Heart left ventricle (tissue), 16 donors: ENCODE results near the gene CCP110. TPM values are rescaled to one million over a fixed set of nuclear protein-coding genes. Genes with fewer than 3 reads are reported as not detected.
A peak's percentile ranks its signal among the peaks of the same experiment; 100 is the strongest.

Experiments used
- ATAC-seq, 4 donors: fragments of 200-7000 bp; cut with Tn5 transposase; one replicate each; pipeline ENCODE4 v1.9.1; 2020 to 2022; ENCODE audit warnings: moderate library complexity in 4 of 4, mild to moderate bottlenecking in 3 of 4, moderate number of reproducible peaks in 1 of 4
- DNase-seq, 5 donors: peaks; one replicate each; pipeline ENCODE4 v3.0.0-alpha.2; 2020
- H3K27ac ChIP-seq, 12 donors: fragments of 200-600 bp; sonication (generic) in 4 of 12; one replicate each; pipeline versions ENCODE4 v1.5.0 to v1.8.0; 2016 to 2022; ENCODE audit warnings: mild to moderate bottlenecking in 2 of 12
- H3K27me3 ChIP-seq, 9 donors: fragments of 200-600 bp; sonication (generic) in 2 of 9; one replicate each; pipeline versions ENCODE4 v1.5.1 to v1.8.0; 2016 to 2022; ENCODE audit warnings: mild to moderate bottlenecking in 3 of 9
- H3K36me3 ChIP-seq, 9 donors: fragments of 200-600 bp; sonication (generic) in 2 of 9; one replicate each; pipeline versions ENCODE4 v1.5.0 to v1.8.0; 2018 to 2022; ENCODE audit warnings: mild to moderate bottlenecking in 2 of 9
- H3K4me1 ChIP-seq, 12 donors: fragments of 200-600 bp; sonication (generic) in 4 of 12; one replicate each; pipeline versions ENCODE4 v1.5.0 to v1.8.0; 2016 to 2022; ENCODE audit warnings: mild to moderate bottlenecking in 3 of 12
- H3K4me3 ChIP-seq, 12 donors: fragments of 200-600 bp; sonication (generic) in 4 of 12; one replicate each; pipeline versions ENCODE4 v1.5.0 to v1.8.0; 2017 to 2022; ENCODE audit warnings: mild to moderate bottlenecking in 9 of 12, moderate library complexity in 4 of 12
- H3K9me3 ChIP-seq, 12 donors: fragments of 200-600 bp; sonication (generic) in 4 of 12; one replicate each; pipeline versions ENCODE4 v1.5.0 to v1.8.0; 2016 to 2022; ENCODE audit warnings: mild to moderate bottlenecking in 1 of 12
- POLR2A ChIP-seq, 2 donors: fragments of 450-650 bp; IDR thresholded peaks; one replicate each; pipeline ENCODE4 v1.6.1; 2017; ENCODE audit warnings: antibody characterized with exemption in 2 of 2, mild to moderate bottlenecking in 2 of 2, moderate library complexity in 2 of 2
- WGBS, 4 donors: extraction: QIAGEN DNeasy Blood & Tissue Kit in 2 of 4; methylation state at CpG; one replicate each; pipeline versions ENCODE4 v1.1.5 to v1.1.7; 2013 to 2018; 5-methylcytosine and 5-hydroxymethylcytosine counted together
- intact Hi-C, 10 donors: fragments of 100-400 bp; cut with DNase I; formaldehyde crosslinking; loops; one replicate each; pipeline versions ENCODE4 v1.11.1 to v1.14.2; 2022
- polyA plus RNA-seq, 2 donors: library from polyadenylated mRNA; stranded (reverse); fragments of 200-250 nt; gene quantifications; one replicate each; pipeline ENCODE4 v1.2.3, GENCODE V29; 2013
- total RNA-seq, 9 donors: library from RNA; depleted of rRNA in 2 of 9; stranded (reverse); fragments of >200 nt in 2 of 9; fragmentation: NEBNext Ultra II Directional in 3 of 9; extraction: Animal tissue kit (Norgen Biotek cat#: 25700) in 3 of 9; gene quantifications; one replicate each; pipeline versions ENCODE4 v1.1.0 to v1.2.4, GENCODE V29; 2016 to 2023
- TF ChIP-seq, protein P1 (sequence below), 12 donors: fragments of 200-600 bp; sonication (generic) in 4 of 12; IDR thresholded peaks; one replicate each; pipeline versions ENCODE4 v1.5.0 to v1.8.0; 2018 to 2022; ENCODE audit warnings: antibody characterized with exemption in 12 of 12, mild to moderate bottlenecking in 5 of 12
- donor health status: ischemic (EF 13 %, LVEDD 7.1; RV severe dilation, severe dysfunction).
- donor health status: healthy with polysubstance abuse.
- donor health status: DM: no; HTN: yes; CAD: no.
- donor health status: DM: no; HTN: no; CAD: no.
- donor health status: ischemic (EF 25% LVEDD 6.9; RV normal size, moderate dysfunction).
- donor health status: ischemic (EF 25% LVEDD 5.7; RV mildly dilated, moderate dysfunction).
- donor health status: healthy.
- donor health status: DM: yes; HTN: yes; CAD: no.
- donor health status: ischemic (EF 35%, LVEDD 5.7; RV mildly dilated, moderate dysfunction).
- donor health status: nonischemic (EF 11% LVEDD 7.7; RV severe dilation, severe dysfunction).
- donor health status: DM: yes; HTN: yes; CAD: no.
- donor health status: PGD.
- donor health status: ischemic (EF 29% LVEDD 5.4; RV normal size, mild dysfunction).
- donor health status: nonischemic (EF 23%, LVEDD 6.1; RV moderate dilation, normal function).

Gene CCP110
- total and polyA plus RNA-seq, 11 donors, result 3.1 to 13.5 (median 7.7) TPM

DNA sequence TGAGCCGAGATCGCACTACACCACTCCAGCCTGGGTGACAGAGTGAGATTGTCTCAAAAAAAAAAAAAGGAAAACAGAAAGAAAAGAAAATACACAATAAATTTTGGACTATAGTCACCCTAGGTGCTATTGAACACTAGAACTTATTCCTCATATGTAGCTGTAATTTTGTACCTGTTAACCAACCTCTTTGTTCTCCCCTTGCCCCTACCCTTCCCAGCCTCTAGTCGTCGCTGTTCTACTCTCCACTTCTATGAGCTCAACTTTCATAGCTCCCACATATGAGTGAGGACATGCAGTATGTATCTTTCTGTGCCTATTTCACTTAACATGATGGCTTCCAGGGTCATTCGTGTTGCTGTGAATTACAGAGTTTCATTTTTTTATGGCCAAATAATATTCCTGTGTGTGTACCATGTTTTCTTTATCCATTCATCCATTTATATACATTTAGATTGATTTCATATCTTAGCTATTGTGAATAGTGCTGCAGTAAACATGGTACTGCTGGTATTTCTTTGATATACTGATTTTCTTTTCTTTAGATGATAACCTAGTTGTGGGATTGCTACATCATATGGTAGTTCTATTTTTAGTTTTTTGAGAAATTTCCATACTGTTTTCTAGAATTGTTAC, 60.0 kb downstream of the CCP110 start:
- ATAC-seq, result peak in 3 of 4 donors; percentile 46 to 62 (median 58)
- H3K4me1 ChIP-seq, result peaks cover 0 to 11% (median 4%) of the 10 kb centered on the region in 12 donors
- H3K4me3 ChIP-seq, result no peak overlapping the region
- H3K9me3 ChIP-seq, result peaks cover 0 to 9% (median 0%) of the 10 kb centered on the region in 12 donors
- no peak for DNase-seq
- TF ChIP-seq POLR2A (IDR thresholded peaks at IDR 0.05), result no peak
- TF ChIP-seq, protein P1, sequence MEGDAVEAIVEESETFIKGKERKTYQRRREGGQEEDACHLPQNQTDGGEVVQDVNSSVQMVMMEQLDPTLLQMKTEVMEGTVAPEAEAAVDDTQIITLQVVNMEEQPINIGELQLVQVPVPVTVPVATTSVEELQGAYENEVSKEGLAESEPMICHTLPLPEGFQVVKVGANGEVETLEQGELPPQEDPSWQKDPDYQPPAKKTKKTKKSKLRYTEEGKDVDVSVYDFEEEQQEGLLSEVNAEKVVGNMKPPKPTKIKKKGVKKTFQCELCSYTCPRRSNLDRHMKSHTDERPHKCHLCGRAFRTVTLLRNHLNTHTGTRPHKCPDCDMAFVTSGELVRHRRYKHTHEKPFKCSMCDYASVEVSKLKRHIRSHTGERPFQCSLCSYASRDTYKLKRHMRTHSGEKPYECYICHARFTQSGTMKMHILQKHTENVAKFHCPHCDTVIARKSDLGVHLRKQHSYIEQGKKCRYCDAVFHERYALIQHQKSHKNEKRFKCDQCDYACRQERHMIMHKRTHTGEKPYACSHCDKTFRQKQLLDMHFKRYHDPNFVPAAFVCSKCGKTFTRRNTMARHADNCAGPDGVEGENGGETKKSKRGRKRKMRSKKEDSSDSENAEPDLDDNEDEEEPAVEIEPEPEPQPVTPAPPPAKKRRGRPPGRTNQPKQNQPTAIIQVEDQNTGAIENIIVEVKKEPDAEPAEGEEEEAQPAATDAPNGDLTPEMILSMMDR (IDR thresholded peaks at IDR 0.05), result peak; percentile 70 to 89 (median 77)
- H3K27ac ChIP-seq, result no peak overlapping the region
- 48 to 52% (median 51%) methylated on average over 5 of the region's 5 CpGs for WGBS, 4 donors
- H3K36me3 ChIP-seq, result peaks cover 0 to 83% (median 57%) of the 10 kb centered on the region in 9 donors
- intact Hi-C loops, result loop anchor here in 3 of 10 donors (5.0 kb wide), 1 partner anchor 304 kb away; no protein-coding TSS in a partner anchor
- no peaks in the 10 kb centered on the region for H3K27me3 ChIP-seq

DNA sequence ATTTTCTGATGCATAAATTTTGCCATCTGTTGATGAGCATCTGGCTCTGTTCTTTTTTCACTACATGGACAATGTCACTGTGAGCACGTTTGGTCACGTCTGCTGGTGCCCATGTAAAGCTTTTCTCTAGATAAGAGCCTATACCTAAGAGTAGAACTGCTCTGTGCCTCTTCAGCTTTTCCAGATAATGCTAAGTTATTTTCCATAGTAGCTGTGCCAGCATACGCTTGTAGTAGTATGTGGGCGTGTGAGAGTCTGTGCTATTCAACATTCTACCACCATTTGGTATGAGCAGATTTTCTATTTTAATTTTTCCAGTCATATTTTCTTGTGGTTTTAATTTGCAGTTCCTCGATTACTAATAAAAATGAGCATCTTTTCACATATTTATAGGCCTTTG, 64.9 kb downstream of the CCP110 start:
- 45 to 60% (median 55%) methylated on average over 5 of the region's 5 CpGs for WGBS, 4 donors
- peak; percentile 89 to 97 (median 94) for ATAC-seq
- Histone ChIP-seq H3K27me3 (no peaks in the 10 kb centered on the region), H3K9me3 (no peaks in the 10 kb centered on the region), H3K27ac (peak overlapping the region in 3 of 12 donors; percentile 13 to 35 (median 33)), H3K36me3 (peaks cover 0 to 68% (median 38%) of the 10 kb centered on the region in 9 donors), H3K4me1 (peaks cover 0 to 16% (median 8%) of the 10 kb centered on the region in 12 donors), H3K4me3 (no peak overlapping the region)
- intact Hi-C loops, result no loop called here
- no peak for TF ChIP-seq POLR2A (IDR thresholded peaks at IDR 0.05)
- TF ChIP-seq, protein P1 (IDR thresholded peaks at IDR 0.05), result no peak
- no peak for DNase-seq

DNA sequence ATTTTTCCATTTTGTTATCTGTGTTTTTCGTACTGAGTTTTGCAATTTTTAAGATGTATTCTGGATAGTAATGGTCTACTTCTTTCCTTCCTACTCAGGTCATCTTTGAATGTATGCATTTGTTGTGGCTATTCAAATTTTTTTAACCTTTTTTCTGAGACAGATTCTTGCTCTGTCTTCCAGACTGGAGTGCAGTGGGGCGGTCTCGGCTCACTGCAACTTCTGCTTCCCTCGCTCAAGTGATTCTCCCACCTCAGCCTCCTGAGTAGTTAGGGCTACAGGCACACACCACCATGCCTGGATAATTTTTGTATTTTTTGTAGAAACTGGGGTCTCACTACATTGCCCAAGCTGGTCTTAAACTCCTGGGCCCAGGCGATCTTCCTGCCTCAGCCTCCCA, 65.4 kb downstream of the CCP110 start:
- intact Hi-C loops, result no loop called here
- no peak for DNase-seq
- ATAC-seq, result no peak
- no peaks in the 10 kb centered on the region for H3K9me3 ChIP-seq
- H3K27me3 ChIP-seq, result no peaks in the 10 kb centered on the region
- peaks cover 0 to 68% (median 42%) of the 10 kb centered on the region in 9 donors for H3K36me3 ChIP-seq
- 87 to 96% (median 88%) methylated on average over 5 of the region's 5 CpGs for WGBS, 4 donors
- H3K4me1 ChIP-seq, result peaks cover 0 to 16% (median 8%) of the 10 kb centered on the region in 12 donors
- peak overlapping the region in 3 of 12 donors; percentile 13 to 35 (median 33) for H3K27ac ChIP-seq
- no peak overlapping the region for H3K4me3 ChIP-seq
- TF ChIP-seq, protein P1 (IDR thresholded peaks at IDR 0.05), result no peak
- no peak for TF ChIP-seq POLR2A (IDR thresholded peaks at IDR 0.05)

DNA sequence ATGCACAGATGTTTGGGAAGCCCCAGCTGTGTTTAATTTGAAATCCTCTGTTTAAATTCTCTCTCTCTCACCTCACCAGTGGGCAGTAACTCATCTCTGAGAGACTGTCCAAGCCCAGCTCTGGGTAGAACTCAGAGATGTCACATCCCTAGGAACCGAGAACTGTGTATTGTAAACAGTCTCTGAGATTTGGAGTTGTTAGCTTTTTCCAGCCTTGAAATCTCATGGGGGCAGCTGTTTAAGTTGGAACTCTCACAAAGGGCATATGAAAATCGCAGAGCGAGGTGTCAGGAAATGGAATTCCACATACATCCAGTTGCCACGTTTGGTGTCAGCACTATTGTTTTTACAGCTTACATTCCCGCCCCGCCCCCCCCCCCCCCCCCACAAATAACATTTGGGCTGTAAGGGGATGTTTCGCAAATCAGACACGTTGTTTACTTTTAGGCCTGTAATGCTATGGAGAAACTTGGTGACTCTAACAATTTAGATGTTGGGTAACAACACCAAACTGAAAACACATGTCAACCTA, 66.1 kb downstream of the CCP110 start:
- Histone ChIP-seq H3K36me3 (peaks cover 0 to 68% (median 41%) of the 10 kb centered on the region in 9 donors), H3K4me1 (peaks cover 0 to 16% (median 8%) of the 10 kb centered on the region in 12 donors), H3K27me3 (no peaks in the 10 kb centered on the region), H3K9me3 (no peaks in the 10 kb centered on the region), H3K4me3 (no peak overlapping the region), H3K27ac (peak overlapping the region in 1 of 12 donors; percentile 35)
- DNase-seq, result no peak
- TF ChIP-seq, protein P1 (IDR thresholded peaks at IDR 0.05), result no peak
- TF ChIP-seq POLR2A (IDR thresholded peaks at IDR 0.05), result no peak
- intact Hi-C loops, result no loop called here
- WGBS, 4 donors, result 40 to 63% (median 51%) methylated on average over 8 of the region's 8 CpGs
- ATAC-seq, result peak in 2 of 4 donors; percentile 53 to 58
